MCF 10A (cell line): ENCODE measurements around the gene SFT2D2. TPM values are rescaled to one million over a fixed set of nuclear protein-coding genes. Genes with fewer than 3 reads are reported as not detected.

Experiments
- BruUV-seq: library from RNA; stranded (reverse); fragments of 400-500 nt; replicated peaks from 2 replicates; lab custom pipeline; 2021; lab: Mats Ljungman, UMichigan
- CTCF ChIA-PET: fragments of 300-600 bp; sonication (Branson Sonifier 250); formaldehyde crosslinking; extraction: SDS; loops from one replicate; lab custom pipeline; 2021; ENCODE audit warnings: antibody characterized with exemption, inconsistent platforms; lab: Yijun Ruan, JAX
- POLR2A ChIA-PET: fragments of 300-600, 350-650 bp; sonication (Branson Sonifier 250); formaldehyde crosslinking; extraction: SDS; loops from one replicate; lab custom pipeline; 2020; ENCODE audit warnings: antibody characterized with exemption, inconsistent platforms; lab: Yijun Ruan, JAX
- DNase-seq: peaks from one replicate; pipeline ENCODE4 v3.0.0-alpha.2; 2018; ENCODE audit not compliant: unreplicated experiment
- H3K27ac Mint-ChIP-seq: one replicate; pipeline ENCODE4 v1.8.0; 2022; ENCODE audit warnings: mild to moderate bottlenecking, low read depth, mixed read lengths; ENCODE audit not compliant: unreplicated experiment
- H3K27me3 Mint-ChIP-seq: one replicate; pipeline ENCODE4 v1.8.0; 2022; ENCODE audit warnings: mixed read lengths; ENCODE audit not compliant: insufficient read depth, unreplicated experiment
- H3K36me3 Mint-ChIP-seq: one replicate; pipeline ENCODE4 v1.8.0; 2022; ENCODE audit warnings: mild to moderate bottlenecking, moderate library complexity, mixed read lengths; ENCODE audit not compliant: insufficient read depth, unreplicated experiment
- H3K4me1 Mint-ChIP-seq: one replicate; pipeline ENCODE4 v1.8.0; 2022; ENCODE audit warnings: mixed read lengths; ENCODE audit not compliant: insufficient read depth, unreplicated experiment
- H3K4me3 Mint-ChIP-seq: one replicate; pipeline ENCODE4 v1.8.0; 2022; ENCODE audit warnings: mild to moderate bottlenecking, moderate library complexity, mixed read lengths; ENCODE audit not compliant: unreplicated experiment
- H3K9me3 Mint-ChIP-seq: one replicate; pipeline ENCODE4 v1.8.0; 2022; ENCODE audit warnings: mixed read lengths; ENCODE audit not compliant: unreplicated experiment
- intact Hi-C: fragments of 100-400 bp; cut with micrococcal nuclease; formaldehyde crosslinking; loops from 2 replicates; pipeline ENCODE4 v1.14.1; 2022
- total RNA-seq: library from RNA; stranded (reverse); gene quantifications from 2 replicates; pipeline ENCODE4 v1.2.3, GENCODE V29; 2022
- TF ChIP-seq, protein P1 (sequence below): fragments of 200-600 bp; IDR thresholded peaks from one replicate; pipeline ENCODE4 v1.8.0; 2022; ENCODE audit warnings: antibody characterized with exemption, mild to moderate bottlenecking; ENCODE audit not compliant: unreplicated experiment

SFT2D2 gene
- total RNA-seq, 1 experiment from 2014 or later = 56.5 TPM

DNA sequence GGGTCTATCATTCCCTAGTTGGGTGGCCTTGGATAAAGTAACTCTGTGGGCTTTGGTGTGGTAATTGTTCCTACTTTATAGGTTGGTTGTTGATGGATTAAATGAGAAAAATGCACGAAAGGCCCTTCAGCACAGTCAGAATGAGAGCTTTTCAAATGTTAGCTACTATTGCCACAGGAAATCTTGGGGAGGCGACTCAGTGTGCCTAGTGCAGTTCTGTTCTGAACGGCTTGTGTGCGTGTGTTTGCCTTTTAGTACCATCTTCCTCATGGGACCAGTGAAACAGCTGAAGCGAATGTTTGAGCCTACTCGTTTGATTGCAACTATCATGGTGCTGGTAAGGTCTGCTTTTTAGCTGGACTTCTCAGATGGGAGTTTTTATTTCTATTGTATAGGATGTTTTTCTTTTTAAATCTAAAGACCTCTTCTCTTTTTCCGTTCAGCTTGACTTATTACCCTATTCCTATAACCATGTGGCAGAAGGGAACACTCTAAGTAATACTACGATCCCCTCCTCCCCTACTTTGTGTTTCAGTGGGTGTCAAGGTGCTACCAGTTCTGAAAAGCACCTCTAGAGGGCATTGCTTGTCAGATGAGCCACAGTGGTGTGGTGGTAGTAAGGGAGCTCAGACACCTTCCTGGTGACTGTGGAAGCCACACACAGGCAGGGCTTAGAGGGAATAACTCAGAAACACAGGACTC, 9.2 kb downstream of the SFT2D2 start:
- ChIA-PET CTCF (interaction anchor here (0.5 to 5.9 kb wide), 57 partner anchors 9 to 1645 kb away, joined by 3 to 94 read pairs (median 4); partner anchors contain the start of gene SFT2D2), POLR2A (interaction anchor here (0.6 to 3.2 kb wide), 9 partner anchors 9 to 428 kb away, joined by 3 to 27 read pairs (median 5); partner anchors contain the start of gene SFT2D2)
- Mint-ChIP-seq H3K4me1 (peaks cover 24% of the 10 kb centered on the region), H3K4me3 (no peak overlapping the region), H3K9me3 (no peaks in the 10 kb centered on the region), H3K27ac (no peak overlapping the region), H3K36me3 (peaks cover 89% of the 10 kb centered on the region), H3K27me3 (no peaks in the 10 kb centered on the region)
- DNase-seq = peak; percentile 84
- intact Hi-C loops = loop anchor here (1.0 kb wide), 3 partner anchors 87 to 153 kb away; no protein-coding TSS in a partner anchor
- BruUV-seq = no TSS peak
- TF ChIP-seq, protein P1, sequence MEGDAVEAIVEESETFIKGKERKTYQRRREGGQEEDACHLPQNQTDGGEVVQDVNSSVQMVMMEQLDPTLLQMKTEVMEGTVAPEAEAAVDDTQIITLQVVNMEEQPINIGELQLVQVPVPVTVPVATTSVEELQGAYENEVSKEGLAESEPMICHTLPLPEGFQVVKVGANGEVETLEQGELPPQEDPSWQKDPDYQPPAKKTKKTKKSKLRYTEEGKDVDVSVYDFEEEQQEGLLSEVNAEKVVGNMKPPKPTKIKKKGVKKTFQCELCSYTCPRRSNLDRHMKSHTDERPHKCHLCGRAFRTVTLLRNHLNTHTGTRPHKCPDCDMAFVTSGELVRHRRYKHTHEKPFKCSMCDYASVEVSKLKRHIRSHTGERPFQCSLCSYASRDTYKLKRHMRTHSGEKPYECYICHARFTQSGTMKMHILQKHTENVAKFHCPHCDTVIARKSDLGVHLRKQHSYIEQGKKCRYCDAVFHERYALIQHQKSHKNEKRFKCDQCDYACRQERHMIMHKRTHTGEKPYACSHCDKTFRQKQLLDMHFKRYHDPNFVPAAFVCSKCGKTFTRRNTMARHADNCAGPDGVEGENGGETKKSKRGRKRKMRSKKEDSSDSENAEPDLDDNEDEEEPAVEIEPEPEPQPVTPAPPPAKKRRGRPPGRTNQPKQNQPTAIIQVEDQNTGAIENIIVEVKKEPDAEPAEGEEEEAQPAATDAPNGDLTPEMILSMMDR = peak; percentile 81

- Mint-ChIP-seq H3K4me1 (peaks cover 24% of the 10 kb centered on the region), H3K27me3 (no peaks in the 10 kb centered on the region), H3K9me3 (no peaks in the 10 kb centered on the region), H3K36me3 (peaks cover 91% of the 10 kb centered on the region), H3K27ac (no peak overlapping the region), H3K4me3 (no peak overlapping the region)
- DNase-seq = no peak
- TF ChIP-seq, protein P1 = no peak
- intact Hi-C loops = loop anchor here (1.0 kb wide), 3 partner anchors 87 to 153 kb away; no protein-coding TSS in a partner anchor
- no TSS peak for BruUV-seq
- ChIA-PET POLR2A (interaction anchor here (0.6 to 3.2 kb wide), 9 partner anchors 9 to 427 kb away, joined by 3 to 27 read pairs (median 5); partner anchors contain the start of gene SFT2D2), CTCF (interaction anchor here (0.6 to 5.9 kb wide), 47 partner anchors 8 to 399 kb away, joined by 3 to 94 read pairs (median 6); partner anchors contain the start of genes SFT2D2 and TBX19)
Measured at GRCh38 chr1:168235548-168235885, 9.7 kb downstream of the SFT2D2 start.

DNA sequence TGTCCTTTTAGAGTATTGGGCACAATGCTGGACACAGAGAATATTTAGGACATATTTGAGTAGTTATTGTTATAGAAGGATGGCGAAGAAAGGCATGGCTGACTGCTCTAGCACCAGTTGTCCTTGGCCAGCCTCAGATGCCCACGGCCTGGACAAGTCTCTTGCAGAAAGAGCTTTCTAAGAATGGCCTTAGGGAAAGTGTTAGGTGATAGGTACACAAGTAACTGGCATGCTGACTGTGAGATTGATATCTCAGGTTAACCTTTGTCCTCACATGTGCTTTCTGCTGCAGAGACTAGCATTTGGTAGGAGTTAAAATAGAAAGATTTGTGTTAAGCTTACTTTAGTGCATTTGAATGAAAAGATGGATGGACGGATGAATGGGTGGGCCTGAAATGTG, 10.1 kb downstream of the SFT2D2 start:
- ChIA-PET POLR2A (interaction anchor here (0.6 to 3.2 kb wide), 8 partner anchors 9 to 427 kb away, joined by 3 to 27 read pairs (median 4); partner anchors contain the start of gene SFT2D2), CTCF (interaction anchor here (0.5 to 5.9 kb wide), 44 partner anchors 8 to 514 kb away, joined by 3 to 94 read pairs (median 7); partner anchors contain the start of genes MPZL1, SFT2D2 and TBX19)
- intact Hi-C loops = loop anchor here (1.0 kb wide), 3 partner anchors 86 to 154 kb away; no protein-coding TSS in a partner anchor
- Mint-ChIP-seq H3K27me3 (no peaks in the 10 kb centered on the region), H3K4me3 (no peak overlapping the region), H3K9me3 (no peaks in the 10 kb centered on the region), H3K36me3 (peaks cover 91% of the 10 kb centered on the region), H3K27ac (no peak overlapping the region), H3K4me1 (peaks cover 20% of the 10 kb centered on the region)
- no TSS peak for BruUV-seq
- TF ChIP-seq, protein P1 = no peak
- no peak for DNase-seq
